ENCODE data around the gene ETV1.

The ETV1 gene

DNA sequence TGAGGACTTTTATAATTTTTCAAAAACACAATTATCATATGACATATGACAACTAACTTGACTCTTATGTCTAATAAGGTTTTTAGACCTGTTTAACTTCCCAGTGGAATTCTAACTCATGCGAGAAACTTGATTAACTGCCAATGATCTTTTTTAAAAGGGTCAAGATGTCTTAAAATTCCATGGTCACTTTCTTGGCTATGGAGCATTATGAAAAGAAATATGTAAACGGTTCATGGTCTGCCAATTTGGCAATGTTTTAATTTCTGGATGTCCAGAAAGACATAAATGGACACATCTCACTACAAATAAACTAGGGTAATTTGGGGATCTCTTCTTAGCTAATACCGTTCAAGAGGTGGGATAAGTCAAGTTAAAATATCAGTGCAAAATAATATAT lies 5.4 kb downstream of the ETV1 start:
- no peak overlapping the region for H3K9ac ChIP-seq (ENCODE audit: low read length)
- peaks cover 6% of the 10 kb centered on the region for H3K4me1 ChIP-seq (ENCODE audit: control insufficient read depth, insufficient read depth, low read length)
- H3K4me3 ChIP-seq (ENCODE audit: low read length): no peak overlapping the region
- H3K36me3 ChIP-seq (ENCODE audit: control insufficient read depth, insufficient read depth, low read length): no peaks in the 10 kb centered on the region
- no peaks in the 10 kb centered on the region for H3K27me3 ChIP-seq (ENCODE audit: control insufficient read depth, insufficient read depth, low read length)
- H3K9me3 ChIP-seq (ENCODE audit: control insufficient read depth, low read length): no peaks in the 10 kb centered on the region

- no peak overlapping the region for H3K4me3 ChIP-seq (ENCODE audit: low read length)
- no peaks in the 10 kb centered on the region for H3K4me1 ChIP-seq (ENCODE audit: control insufficient read depth, insufficient read depth, low read length)
- H3K27me3 ChIP-seq (ENCODE audit: control insufficient read depth, insufficient read depth, low read length): no peaks in the 10 kb centered on the region
Measured at GRCh38 chr7:13982940-13983677, 6.4 kb downstream of the ETV1 start.

DNA sequence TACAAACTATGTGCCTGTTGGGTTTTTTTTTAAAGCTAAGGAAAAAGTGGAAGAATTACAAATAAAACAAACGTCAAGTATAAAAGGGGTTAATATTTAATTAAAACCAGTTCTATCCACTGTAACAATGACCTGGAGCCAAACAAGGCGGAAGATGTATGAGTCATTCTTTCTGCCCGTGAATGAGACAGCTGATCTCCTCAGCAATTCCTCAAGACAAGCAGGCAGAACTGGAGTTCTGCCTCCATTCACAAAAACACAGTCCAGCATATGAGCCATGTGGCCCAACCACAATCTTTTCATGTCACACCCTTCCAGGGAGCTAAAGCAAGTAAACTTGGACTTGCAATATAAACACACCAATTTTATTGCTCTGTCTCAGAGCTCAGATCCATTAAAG lies 8.4 kb downstream of the ETV1 start:
- Histone ChIP-seq H3K4me1 (ENCODE audit: control insufficient read depth, insufficient read depth, low read length) (no peaks in the 10 kb centered on the region), H3K9ac (ENCODE audit: low read length) (no peak overlapping the region), H3K27me3 (ENCODE audit: control insufficient read depth, insufficient read depth, low read length) (no peaks in the 10 kb centered on the region), H3K4me3 (ENCODE audit: low read length) (no peak overlapping the region), H3K9me3 (ENCODE audit: control insufficient read depth, low read length) (no peaks in the 10 kb centered on the region), H3K36me3 (ENCODE audit: control insufficient read depth, insufficient read depth, low read length) (no peaks in the 10 kb centered on the region)

More at GRCh38 chr7:13982940-13983677, 6.4 kb downstream of the ETV1 start:
- no peaks in the 10 kb centered on the region for H3K36me3 ChIP-seq (ENCODE audit: control insufficient read depth, insufficient read depth, low read length)
- H3K9ac ChIP-seq (ENCODE audit: low read length): no peak overlapping the region
- H3K9me3 ChIP-seq (ENCODE audit: control insufficient read depth, low read length): no peaks in the 10 kb centered on the region

DNA sequence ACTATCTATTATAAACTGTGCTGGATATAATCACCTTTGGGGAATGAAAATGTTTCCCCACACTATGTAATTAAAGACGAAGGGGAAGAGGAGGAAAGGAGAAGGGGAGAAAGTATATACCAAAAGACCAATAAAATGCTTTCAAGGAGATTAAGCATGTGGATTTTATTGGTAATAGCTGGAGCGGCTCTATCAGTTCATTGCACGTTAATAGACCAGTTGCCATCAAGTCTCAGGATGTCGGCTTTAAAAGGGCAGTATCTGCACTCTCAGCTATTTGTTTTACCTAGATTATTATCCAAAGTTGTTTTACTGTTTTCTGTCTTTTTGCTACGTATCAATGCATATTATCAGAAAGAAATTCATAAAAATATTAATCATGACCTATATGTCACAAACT lies 9.0 kb downstream of the ETV1 start:
- Histone ChIP-seq H3K36me3 (ENCODE audit: control insufficient read depth, insufficient read depth, low read length) (no peaks in the 10 kb centered on the region), H3K9me3 (ENCODE audit: control insufficient read depth, low read length) (no peaks in the 10 kb centered on the region), H3K4me3 (ENCODE audit: low read length) (no peak overlapping the region), H3K9ac (ENCODE audit: low read length) (no peak overlapping the region), H3K4me1 (ENCODE audit: control insufficient read depth, insufficient read depth, low read length) (no peaks in the 10 kb centered on the region), H3K27me3 (ENCODE audit: control insufficient read depth, insufficient read depth, low read length) (no peaks in the 10 kb centered on the region)

DNA sequence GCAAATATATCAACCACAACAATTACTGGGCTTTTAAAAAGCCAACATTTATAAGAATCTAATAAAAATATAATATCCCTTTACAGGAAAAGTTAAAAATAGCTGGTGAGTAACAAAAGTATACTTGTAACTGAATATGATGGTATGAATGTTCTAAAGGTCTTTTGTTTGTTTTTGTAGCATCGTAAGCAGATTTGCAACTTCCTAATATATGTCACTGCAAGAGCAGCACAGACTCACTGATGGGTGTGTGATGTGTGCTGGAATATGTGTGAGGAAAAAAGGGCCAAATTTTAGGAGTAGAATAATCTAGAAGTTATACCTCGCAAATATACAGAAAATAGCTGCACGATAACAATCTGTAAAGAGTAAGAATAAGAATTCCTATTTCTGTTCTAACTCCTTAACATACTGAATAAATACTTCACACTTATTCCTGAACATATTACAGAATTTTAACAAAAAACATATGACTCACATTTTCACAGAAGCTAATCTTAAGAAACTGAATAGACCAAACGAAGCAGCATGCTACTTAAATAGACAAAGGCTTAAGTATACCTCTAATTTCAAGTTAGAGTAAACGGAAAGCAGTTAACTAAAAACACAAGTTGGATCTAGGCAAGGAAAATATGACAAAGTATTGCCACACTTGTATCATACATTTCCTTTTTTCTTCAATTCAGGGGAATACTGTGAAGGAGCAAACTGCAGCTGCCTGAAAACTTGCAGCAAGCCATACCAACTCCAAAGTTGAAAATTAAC lies 9.6 kb downstream of the ETV1 start:
- no peaks in the 10 kb centered on the region for H3K4me1 ChIP-seq (ENCODE audit: control insufficient read depth, insufficient read depth, low read length)
- H3K9ac ChIP-seq (ENCODE audit: low read length): no peak overlapping the region

GRCh38 chr7:13976594-13976993 lies 12.9 kb downstream of the ETV1 start:
- H3K4me3 ChIP-seq (ENCODE audit: low read length): no peak overlapping the region
- H3K9me3 ChIP-seq (ENCODE audit: control insufficient read depth, low read length): no peaks in the 10 kb centered on the region
- no peaks in the 10 kb centered on the region for H3K4me1 ChIP-seq (ENCODE audit: control insufficient read depth, insufficient read depth, low read length)
- H3K9ac ChIP-seq (ENCODE audit: low read length): no peak overlapping the region
- H3K36me3 ChIP-seq (ENCODE audit: control insufficient read depth, insufficient read depth, low read length): no peaks in the 10 kb centered on the region
- no peaks in the 10 kb centered on the region for H3K27me3 ChIP-seq (ENCODE audit: control insufficient read depth, insufficient read depth, low read length)

More for the DNA sequence above, 9.6 kb downstream of the ETV1 start:
- Histone ChIP-seq H3K36me3 (ENCODE audit: control insufficient read depth, insufficient read depth, low read length) (no peaks in the 10 kb centered on the region), H3K27me3 (ENCODE audit: control insufficient read depth, insufficient read depth, low read length) (no peaks in the 10 kb centered on the region), H3K4me3 (ENCODE audit: low read length) (no peak overlapping the region), H3K9me3 (ENCODE audit: control insufficient read depth, low read length) (no peaks in the 10 kb centered on the region)

DNA sequence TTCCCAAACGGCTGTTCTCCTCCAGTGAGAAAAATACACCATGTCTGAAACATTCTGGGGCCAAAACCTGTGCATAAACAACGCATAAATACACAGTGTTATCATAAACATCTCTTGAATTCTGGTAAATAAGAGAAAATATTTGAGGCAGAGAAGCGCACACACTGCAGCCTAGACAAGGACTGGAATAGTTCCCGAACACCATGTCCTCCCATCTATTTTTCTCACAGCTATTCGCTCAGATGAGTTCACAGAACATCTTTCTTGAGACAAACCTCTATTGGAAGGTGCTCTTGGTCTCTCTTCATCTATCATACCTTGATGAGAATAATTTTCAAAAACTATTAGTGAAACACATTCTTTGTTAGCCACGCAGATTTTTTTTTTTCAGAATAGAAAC lies 24.4 kb downstream of the ETV1 start:
- H3K36me3 ChIP-seq (ENCODE audit: control insufficient read depth, insufficient read depth, low read length): no peaks in the 10 kb centered on the region
- no peak overlapping the region for H3K4me3 ChIP-seq (ENCODE audit: low read length)
- H3K9ac ChIP-seq (ENCODE audit: low read length): no peak overlapping the region
- H3K27me3 ChIP-seq (ENCODE audit: control insufficient read depth, insufficient read depth, low read length): no peaks in the 10 kb centered on the region
- no peaks in the 10 kb centered on the region for H3K9me3 ChIP-seq (ENCODE audit: control insufficient read depth, low read length)
- H3K4me1 ChIP-seq (ENCODE audit: control insufficient read depth, insufficient read depth, low read length): no peaks in the 10 kb centered on the region

GRCh38 chr7:13963925-13964324 lies 25.5 kb downstream of the ETV1 start:
- Histone ChIP-seq H3K4me1 (ENCODE audit: control insufficient read depth, insufficient read depth, low read length) (no peaks in the 10 kb centered on the region), H3K4me3 (ENCODE audit: low read length) (no peak overlapping the region), H3K27me3 (ENCODE audit: control insufficient read depth, insufficient read depth, low read length) (no peaks in the 10 kb centered on the region), H3K36me3 (ENCODE audit: control insufficient read depth, insufficient read depth, low read length) (no peaks in the 10 kb centered on the region), H3K9me3 (ENCODE audit: control insufficient read depth, low read length) (no peaks in the 10 kb centered on the region), H3K9ac (ENCODE audit: low read length) (no peak overlapping the region)

- no peaks in the 10 kb centered on the region for H3K4me1 ChIP-seq (ENCODE audit: control insufficient read depth, insufficient read depth, low read length)
- no peak overlapping the region for H3K9ac ChIP-seq (ENCODE audit: low read length)
- no peak overlapping the region for H3K4me3 ChIP-seq (ENCODE audit: low read length)
- no peaks in the 10 kb centered on the region for H3K9me3 ChIP-seq (ENCODE audit: control insufficient read depth, low read length)
- no peaks in the 10 kb centered on the region for H3K36me3 ChIP-seq (ENCODE audit: control insufficient read depth, insufficient read depth, low read length)
- no peaks in the 10 kb centered on the region for H3K27me3 ChIP-seq (ENCODE audit: control insufficient read depth, insufficient read depth, low read length)
Measured at GRCh38 chr7:13955494-13955893, 34.0 kb downstream of the ETV1 start.

DNA sequence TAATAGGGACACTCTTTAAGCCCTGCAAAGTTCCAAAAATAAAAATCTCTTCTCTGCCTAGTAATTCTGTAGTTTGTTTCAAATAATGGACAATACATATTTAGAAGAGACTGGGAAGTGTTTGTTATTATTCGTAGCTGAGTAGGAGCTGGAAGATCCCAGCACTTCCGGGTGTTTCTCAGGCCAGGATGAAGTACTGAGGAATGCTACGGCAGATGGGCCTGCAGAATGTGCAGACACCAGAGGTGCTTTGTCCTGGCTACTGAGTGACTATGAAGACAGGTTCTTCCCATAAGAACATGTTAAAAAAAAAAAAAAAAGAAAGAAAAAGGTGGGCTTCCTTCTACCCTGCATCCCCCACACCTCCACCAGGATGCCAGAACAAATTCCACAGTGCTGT lies 36.1 kb downstream of the ETV1 start:
- H3K9ac ChIP-seq (ENCODE audit: low read length): no peak overlapping the region
- no peaks in the 10 kb centered on the region for H3K9me3 ChIP-seq (ENCODE audit: control insufficient read depth, low read length)
- no peaks in the 10 kb centered on the region for H3K27me3 ChIP-seq (ENCODE audit: control insufficient read depth, insufficient read depth, low read length)
- H3K4me3 ChIP-seq (ENCODE audit: low read length): no peak overlapping the region
- H3K4me1 ChIP-seq (ENCODE audit: control insufficient read depth, insufficient read depth, low read length): no peaks in the 10 kb centered on the region
- no peaks in the 10 kb centered on the region for H3K36me3 ChIP-seq (ENCODE audit: control insufficient read depth, insufficient read depth, low read length)

GRCh38 chr7:13952921-13953320 lies 36.5 kb downstream of the ETV1 start:
- H3K36me3 ChIP-seq (ENCODE audit: control insufficient read depth, insufficient read depth, low read length): no peaks in the 10 kb centered on the region

DNA sequence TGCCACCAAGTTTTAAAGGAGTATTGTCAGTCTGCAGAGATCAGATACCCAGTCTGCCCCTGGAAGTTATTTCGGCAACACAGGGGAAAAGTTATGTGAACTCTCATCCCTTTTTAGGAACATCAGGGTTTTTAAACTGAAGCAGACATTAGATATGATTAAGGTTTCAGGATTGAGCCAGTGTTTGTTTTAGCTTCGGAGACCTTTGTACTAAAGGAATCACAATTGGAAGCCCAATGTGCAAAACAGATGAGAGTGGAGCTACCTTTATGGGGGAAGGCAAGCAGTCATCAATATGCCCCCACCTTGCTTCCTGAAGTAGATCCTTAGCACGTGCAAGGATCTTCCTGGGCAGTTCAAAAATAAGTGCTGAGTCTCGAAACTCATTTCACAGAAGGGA lies 39.5 kb downstream of the ETV1 start:
- Histone ChIP-seq H3K9me3 (ENCODE audit: control insufficient read depth, low read length) (no peaks in the 10 kb centered on the region), H3K9ac (ENCODE audit: low read length) (no peak overlapping the region), H3K4me1 (ENCODE audit: control insufficient read depth, insufficient read depth, low read length) (no peaks in the 10 kb centered on the region), H3K4me3 (ENCODE audit: low read length) (no peak overlapping the region), H3K27me3 (ENCODE audit: control insufficient read depth, insufficient read depth, low read length) (no peaks in the 10 kb centered on the region), H3K36me3 (ENCODE audit: control insufficient read depth, insufficient read depth, low read length) (no peaks in the 10 kb centered on the region)

More at GRCh38 chr7:13952921-13953320, 36.5 kb downstream of the ETV1 start:
- Histone ChIP-seq H3K4me3 (ENCODE audit: low read length) (no peak overlapping the region), H3K27me3 (ENCODE audit: control insufficient read depth, insufficient read depth, low read length) (no peaks in the 10 kb centered on the region), H3K9me3 (ENCODE audit: control insufficient read depth, low read length) (no peaks in the 10 kb centered on the region), H3K4me1 (ENCODE audit: control insufficient read depth, insufficient read depth, low read length) (no peaks in the 10 kb centered on the region), H3K9ac (ENCODE audit: low read length) (no peak overlapping the region)
